Muscle layer of duodenum (tissue), 2 donors: ENCODE data around the gene DLK1.

Experiments
- H3K27ac ChIP-seq: one replicate; pipeline ENCODE4 v1.7.0; 2013; ENCODE audit warnings: mild to moderate bottlenecking, low read length
- H3K27me3 ChIP-seq: one replicate; pipeline ENCODE4 v1.7.0; 2013; ENCODE audit warnings: low read depth, mild to moderate bottlenecking, control low read depth, low read length
- H3K36me3 ChIP-seq, 2 donors: one replicate each; pipeline ENCODE4 v1.7.0; 2013; ENCODE audit warnings: low read length in 2 of 2, control low read depth in 1 of 2, mild to moderate bottlenecking in 1 of 2; ENCODE audit not compliant: insufficient read depth in 2 of 2, control insufficient read depth in 1 of 2
- H3K4me1 ChIP-seq, 2 donors: one replicate each; pipeline ENCODE4 v1.7.0; 2013; ENCODE audit warnings: low read length in 2 of 2, mild to moderate bottlenecking in 2 of 2, control low read depth in 1 of 2, moderate library complexity in 1 of 2; ENCODE audit not compliant: insufficient read depth in 2 of 2, control insufficient read depth in 1 of 2
- H3K4me3 ChIP-seq, 2 donors: one replicate each; pipeline ENCODE4 v1.7.0; 2013; ENCODE audit warnings: low read length in 2 of 2, low read depth in 1 of 2, mild to moderate bottlenecking in 1 of 2
- H3K9me3 ChIP-seq, 2 donors: one replicate each; pipeline ENCODE4 v1.7.0; 2013; ENCODE audit warnings: low read length in 2 of 2, control low read depth in 1 of 2, mild to moderate bottlenecking in 1 of 2; ENCODE audit not compliant: control insufficient read depth in 1 of 2
- donor health status: healthy.

DLK1 gene

DNA sequence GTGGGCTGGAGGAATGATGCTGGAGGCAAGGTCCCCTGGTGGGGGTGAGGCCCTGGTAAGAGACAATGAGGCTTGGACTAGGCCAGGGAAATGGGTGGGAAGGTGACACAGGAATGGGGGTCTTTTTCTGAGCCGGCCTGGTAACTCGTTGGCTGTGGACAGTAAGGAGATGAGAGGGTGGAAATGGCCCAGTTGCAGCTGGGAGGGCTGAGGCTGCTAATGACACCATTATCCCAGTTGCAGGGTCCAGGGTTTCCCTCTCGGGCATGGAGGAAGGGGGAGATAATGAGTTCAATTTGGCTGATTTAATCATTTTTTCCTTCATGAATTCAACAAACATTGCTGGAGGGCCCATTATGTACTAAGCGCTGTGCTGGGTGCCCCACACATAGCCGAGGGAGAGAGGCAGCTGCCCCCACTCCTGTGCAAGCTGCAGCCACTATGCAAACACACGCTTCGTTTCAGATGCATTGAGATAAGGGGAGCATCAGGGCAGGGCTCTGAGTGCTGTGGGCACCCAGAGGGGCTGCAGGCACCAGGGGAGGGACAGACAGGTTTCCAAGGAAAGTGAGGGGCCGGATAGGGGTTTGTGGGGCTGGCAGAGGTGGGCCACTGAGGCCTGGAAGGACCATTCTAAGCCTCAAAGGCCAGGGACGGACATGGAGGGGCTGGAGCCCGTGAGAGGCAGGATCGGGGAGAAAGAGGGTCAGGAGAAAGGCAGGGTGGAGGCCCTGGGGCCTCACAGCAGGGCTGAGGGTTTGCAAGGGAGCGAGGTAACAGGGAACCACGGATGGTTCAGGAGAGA lies 56.0 kb downstream of the DLK1 start:
- no peaks in the 10 kb centered on the region for H3K9me3 ChIP-seq
- H3K36me3 ChIP-seq: no peaks in the 10 kb centered on the region
- H3K4me3 ChIP-seq: no peak overlapping the region
- H3K27me3 ChIP-seq: no peaks in the 10 kb centered on the region
- no peaks in the 10 kb centered on the region for H3K4me1 ChIP-seq
- H3K27ac ChIP-seq: no peak overlapping the region

DNA sequence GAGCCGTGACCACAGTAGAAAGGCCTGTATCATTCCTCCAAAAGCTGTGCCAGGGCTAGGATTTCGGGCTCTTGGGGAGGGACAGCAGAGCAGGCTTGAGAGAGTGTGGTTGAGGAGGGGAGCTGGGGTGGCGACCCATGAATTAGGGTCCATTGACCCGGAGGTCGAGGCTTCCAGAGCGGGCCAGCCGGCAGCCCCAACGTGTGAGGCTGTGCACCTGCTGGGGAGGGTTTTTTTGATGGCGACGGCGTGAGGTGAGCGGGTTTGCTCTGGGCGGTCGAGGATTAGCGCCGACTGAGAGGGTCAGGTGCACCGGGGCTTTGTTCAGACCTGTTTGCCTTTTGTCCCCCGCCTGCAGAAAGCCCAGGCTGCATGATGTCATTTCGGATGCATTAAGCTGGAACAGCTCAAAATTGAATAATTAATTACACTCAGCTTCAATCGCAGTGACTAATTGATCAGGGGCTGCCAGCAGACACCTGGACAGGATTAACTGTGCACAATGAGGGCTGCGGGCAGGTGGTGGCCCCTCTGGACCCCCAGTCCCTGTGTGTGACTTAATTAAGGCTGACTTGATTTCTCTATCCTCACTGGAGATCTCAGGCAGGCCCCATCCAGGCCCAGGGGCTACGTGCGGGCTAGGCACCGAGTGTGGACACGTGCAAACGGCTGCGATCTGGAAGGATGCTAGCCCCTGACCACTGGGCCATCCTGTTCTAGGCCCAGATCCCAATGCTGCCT lies 57.1 kb downstream of the DLK1 start:
- Histone ChIP-seq H3K27me3 (no peaks in the 10 kb centered on the region), H3K4me1 (no peaks in the 10 kb centered on the region)

DNA sequence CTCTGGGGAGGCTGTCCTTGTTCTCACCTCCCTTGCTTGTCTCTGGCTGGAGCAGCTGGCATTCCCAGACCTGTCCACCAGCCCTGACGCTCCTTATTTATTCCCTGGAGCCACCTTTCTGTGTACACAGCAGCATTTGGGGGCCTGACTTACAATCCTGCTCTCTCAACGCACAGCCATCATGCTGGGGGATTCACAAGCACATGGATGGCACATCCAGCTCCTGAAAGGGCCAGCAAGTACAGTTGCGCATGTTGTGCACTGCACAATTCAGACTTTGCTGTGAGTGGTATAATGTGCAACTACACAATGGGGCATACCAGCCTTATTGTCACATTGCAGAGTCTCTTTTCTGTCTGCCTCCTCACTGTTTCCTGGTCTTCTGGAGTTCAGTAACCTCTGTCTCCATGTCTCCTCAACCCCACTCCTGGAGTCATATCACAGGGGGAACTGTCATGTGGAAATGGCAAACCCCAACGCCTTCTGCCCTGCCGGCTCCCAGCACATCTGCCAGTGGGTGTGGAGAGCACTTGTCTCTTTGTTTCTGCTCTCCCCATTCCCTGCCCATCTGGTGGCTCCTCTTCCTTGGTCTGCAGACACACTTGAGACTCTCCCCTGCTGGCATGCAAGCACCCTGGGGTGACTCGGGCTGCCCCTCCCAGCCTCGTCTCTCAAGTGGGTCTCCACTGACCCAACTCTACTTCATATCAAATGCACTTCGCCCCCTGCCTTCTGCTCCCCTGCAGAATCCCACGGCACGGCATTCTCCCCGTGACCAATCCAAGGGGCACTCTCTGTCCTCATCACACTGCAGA lies 58.0 kb downstream of the DLK1 start:
- Histone ChIP-seq H3K4me1 (no peaks in the 10 kb centered on the region), H3K4me3 (no peak overlapping the region), H3K9me3 (no peaks in the 10 kb centered on the region), H3K27me3 (no peaks in the 10 kb centered on the region), H3K27ac (no peak overlapping the region), H3K36me3 (no peaks in the 10 kb centered on the region)

More for the DNA sequence above, 57.1 kb downstream of the DLK1 start:
- H3K27ac ChIP-seq: no peak overlapping the region
- H3K4me3 ChIP-seq: no peak overlapping the region
- no peaks in the 10 kb centered on the region for H3K36me3 ChIP-seq
- no peaks in the 10 kb centered on the region for H3K9me3 ChIP-seq

DNA sequence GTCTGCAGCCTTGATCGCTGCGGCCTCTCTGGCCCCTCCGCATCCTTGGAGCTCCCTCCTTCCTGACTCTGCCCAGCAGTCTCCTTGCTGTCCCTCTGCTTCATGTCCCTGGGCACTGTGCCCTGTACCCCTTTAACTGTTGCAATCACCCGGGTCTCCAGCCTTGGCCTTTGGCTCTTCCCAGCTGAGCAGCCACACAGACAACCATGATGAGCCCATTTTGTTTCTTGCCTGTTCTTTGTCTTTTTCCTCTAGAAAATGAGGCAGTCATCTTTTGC lies 58.6 kb downstream of the DLK1 start:
- Histone ChIP-seq H3K27ac (no peak overlapping the region), H3K27me3 (no peaks in the 10 kb centered on the region), H3K36me3 (no peaks in the 10 kb centered on the region), H3K4me1 (no peaks in the 10 kb centered on the region), H3K9me3 (no peaks in the 10 kb centered on the region), H3K4me3 (no peak overlapping the region)

DNA sequence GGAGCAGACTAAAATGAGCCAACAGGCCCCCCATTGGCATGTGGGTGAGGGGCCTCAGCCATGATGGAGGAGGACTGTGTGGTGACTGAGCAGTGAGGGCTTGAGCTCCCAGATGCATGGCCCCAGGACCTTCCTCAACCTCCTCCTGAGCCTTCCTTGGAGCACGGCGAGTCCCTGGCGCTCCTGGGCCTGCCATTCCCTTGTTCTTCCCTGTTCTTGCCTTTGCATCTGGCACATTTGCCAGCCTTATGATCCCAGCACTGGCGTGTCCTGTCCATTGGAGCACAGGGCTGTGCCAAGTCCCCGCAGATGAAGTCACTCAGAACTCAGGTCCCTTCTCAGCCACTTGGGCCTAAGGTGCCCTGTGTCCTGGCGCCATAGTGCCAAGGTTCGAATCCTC lies 58.9 kb downstream of the DLK1 start:
- H3K4me3 ChIP-seq: no peak overlapping the region
- H3K9me3 ChIP-seq: no peaks in the 10 kb centered on the region
- no peak overlapping the region for H3K27ac ChIP-seq
- H3K27me3 ChIP-seq: no peaks in the 10 kb centered on the region
- H3K36me3 ChIP-seq: no peaks in the 10 kb centered on the region
- no peaks in the 10 kb centered on the region for H3K4me1 ChIP-seq

DNA sequence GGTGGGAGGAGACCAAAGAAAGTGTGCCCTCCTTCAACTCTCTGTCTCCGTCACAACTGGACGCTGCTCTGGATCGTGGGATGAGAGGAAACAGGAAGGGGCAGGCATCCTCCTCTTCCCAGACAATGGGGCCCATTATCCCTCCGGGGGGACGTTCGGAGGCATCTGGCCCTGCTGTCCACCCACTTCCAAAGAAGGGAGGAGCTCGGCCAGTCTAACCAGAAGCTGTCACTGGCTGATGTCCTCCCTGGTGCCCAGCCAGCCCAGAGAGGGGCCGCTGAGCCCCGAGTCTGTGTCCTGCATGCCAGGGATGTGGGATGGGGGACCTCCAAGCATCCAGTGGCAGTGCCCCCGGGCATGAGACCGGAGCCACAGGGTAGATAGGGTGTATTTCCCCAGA lies 59.4 kb downstream of the DLK1 start:
- no peaks in the 10 kb centered on the region for H3K27me3 ChIP-seq
- H3K27ac ChIP-seq: no peak overlapping the region
- no peaks in the 10 kb centered on the region for H3K36me3 ChIP-seq
- H3K9me3 ChIP-seq: no peaks in the 10 kb centered on the region
- no peaks in the 10 kb centered on the region for H3K4me1 ChIP-seq
- H3K4me3 ChIP-seq: no peak overlapping the region

DNA sequence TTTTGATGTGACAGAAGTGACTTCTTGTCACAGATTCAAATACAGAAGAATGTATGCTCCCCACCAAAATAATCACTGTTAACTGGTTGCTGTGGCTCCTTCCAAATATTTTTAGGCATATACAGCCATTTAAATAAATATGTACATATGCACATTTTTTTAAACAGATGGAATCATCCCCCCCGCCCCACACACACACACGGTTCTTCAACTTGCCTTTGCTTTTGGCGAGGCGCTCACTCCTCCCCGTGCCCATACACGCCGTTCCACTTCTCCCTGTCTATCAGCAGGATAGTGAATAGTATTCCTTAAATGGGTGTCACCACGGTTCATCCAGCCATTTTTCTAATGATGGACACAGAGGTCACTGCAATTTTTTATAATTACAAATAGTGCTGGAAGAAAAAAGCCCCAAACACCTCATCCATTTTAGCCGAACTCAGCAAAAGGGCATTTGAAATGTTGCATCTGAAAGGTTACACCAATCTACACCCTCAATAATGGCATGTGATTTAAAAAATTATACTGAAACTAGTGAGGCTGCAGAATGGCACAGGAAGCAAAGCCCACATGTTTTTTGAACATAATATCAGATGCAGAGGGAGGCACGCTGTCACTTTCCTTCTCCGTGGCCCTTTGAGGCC lies 60.0 kb downstream of the DLK1 start:
- Histone ChIP-seq H3K9me3 (no peaks in the 10 kb centered on the region), H3K27me3 (no peaks in the 10 kb centered on the region), H3K27ac (no peak overlapping the region), H3K4me3 (no peak overlapping the region), H3K4me1 (no peaks in the 10 kb centered on the region), H3K36me3 (no peaks in the 10 kb centered on the region)

DNA sequence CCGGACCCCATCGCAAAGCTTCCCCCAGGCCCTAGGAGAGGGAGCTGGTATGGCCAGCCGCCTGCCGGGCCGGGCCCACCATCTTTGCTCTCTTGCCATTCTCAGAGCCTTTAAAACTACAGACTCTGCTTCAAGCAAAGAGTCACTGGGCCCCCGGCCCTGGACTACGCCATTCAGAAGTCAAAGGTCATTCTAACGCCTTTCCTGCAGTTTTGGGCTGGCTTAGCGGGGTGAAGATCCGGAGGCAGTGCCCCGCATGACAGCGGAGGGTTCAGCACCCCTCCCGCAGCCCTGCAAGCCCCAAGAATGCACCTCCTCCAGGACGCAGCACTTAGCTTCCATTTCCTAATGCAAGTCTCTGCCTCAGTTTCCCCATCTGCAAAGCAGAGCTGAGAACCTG lies 61.0 kb downstream of the DLK1 start:
- no peaks in the 10 kb centered on the region for H3K4me1 ChIP-seq
- no peaks in the 10 kb centered on the region for H3K27me3 ChIP-seq
- no peaks in the 10 kb centered on the region for H3K36me3 ChIP-seq
- H3K27ac ChIP-seq: no peak overlapping the region
- no peak overlapping the region for H3K4me3 ChIP-seq
- no peaks in the 10 kb centered on the region for H3K9me3 ChIP-seq
